ENCODE results near the gene IRF4.

Gene IRF4

GRCh38 chr6:391559-392440 is at the start of gene IRF4:
TSS of gene IRF4 (plus strand) at chr6:391752. CDS start at chr6:393153, 1,401 bp downstream.
- TF ChIP-seq JUND (IDR thresholded peaks at IDR 0.05; ENCODE audit: low read depth), result no peak
- in situ Hi-C loops (cut with HindIII; ENCODE audit: low pct_unique_long_range_greater_than_20kb, low sequenced_read_pairs), result no loop called here
- no peak for DNase-seq (ENCODE audit: low read depth in 1 of 2, low spot score in 1 of 2)

GRCh38 chr6:341914-342831 is 49.4 kb upstream of the IRF4 start:
- no peak for TF ChIP-seq JUND (IDR thresholded peaks at IDR 0.05; ENCODE audit: low read depth)
- DNase-seq (ENCODE audit: low read depth in 1 of 2, low spot score in 1 of 2), result no peak
- in situ Hi-C loops (cut with HindIII; ENCODE audit: low pct_unique_long_range_greater_than_20kb, low sequenced_read_pairs), result no loop called here

GRCh38 chr6:342832-343179 is 48.7 kb upstream of the IRF4 start:
- TF ChIP-seq JUND (IDR thresholded peaks at IDR 0.05; ENCODE audit: low read depth), result no peak
- in situ Hi-C loops (cut with HindIII; ENCODE audit: low pct_unique_long_range_greater_than_20kb, low sequenced_read_pairs), result no loop called here
- DNase-seq (ENCODE audit: low read depth in 1 of 2, low spot score in 1 of 2), result no peak

GRCh38 chr6:343226-343935 is 48.2 kb upstream of the IRF4 start:
- TF ChIP-seq JUND (IDR thresholded peaks at IDR 0.05; ENCODE audit: low read depth), result no peak
- in situ Hi-C loops (cut with HindIII; ENCODE audit: low pct_unique_long_range_greater_than_20kb, low sequenced_read_pairs), result no loop called here
- DNase-seq (ENCODE audit: low read depth in 1 of 2, low spot score in 1 of 2), result no peak

GRCh38 chr6:343960-344815 is 47.4 kb upstream of the IRF4 start:
- no peak for DNase-seq (ENCODE audit: low read depth in 1 of 2, low spot score in 1 of 2)
- in situ Hi-C loops (cut with HindIII; ENCODE audit: low pct_unique_long_range_greater_than_20kb, low sequenced_read_pairs), result no loop called here
- TF ChIP-seq JUND (IDR thresholded peaks at IDR 0.05; ENCODE audit: low read depth), result no peak

- in situ Hi-C loops (cut with HindIII; ENCODE audit: low pct_unique_long_range_greater_than_20kb, low sequenced_read_pairs), result no loop called here
- no peak for DNase-seq (ENCODE audit: low read depth in 1 of 2, low spot score in 1 of 2)
- TF ChIP-seq JUND (IDR thresholded peaks at IDR 0.05; ENCODE audit: low read depth), result no peak
These were observed 46.7 kb upstream of the IRF4 start for GRCh38 chr6:344816-345340.

GRCh38 chr6:345747-346385 is 45.7 kb upstream of the IRF4 start:
- TF ChIP-seq JUND (IDR thresholded peaks at IDR 0.05; ENCODE audit: low read depth), result no peak
- in situ Hi-C loops (cut with HindIII; ENCODE audit: low pct_unique_long_range_greater_than_20kb, low sequenced_read_pairs), result no loop called here
- DNase-seq (ENCODE audit: low read depth in 1 of 2, low spot score in 1 of 2), result no peak

- in situ Hi-C loops (cut with HindIII; ENCODE audit: low pct_unique_long_range_greater_than_20kb, low sequenced_read_pairs), result no loop called here
- no peak for DNase-seq (ENCODE audit: low read depth in 1 of 2, low spot score in 1 of 2)
- TF ChIP-seq JUND (IDR thresholded peaks at IDR 0.05; ENCODE audit: low read depth), result no peak
These were observed 45.0 kb upstream of the IRF4 start for GRCh38 chr6:346386-347030.

- in situ Hi-C loops (cut with HindIII; ENCODE audit: low pct_unique_long_range_greater_than_20kb, low sequenced_read_pairs), result no loop called here
- no peak for TF ChIP-seq JUND (IDR thresholded peaks at IDR 0.05; ENCODE audit: low read depth)
- no peak for DNase-seq (ENCODE audit: low read depth in 1 of 2, low spot score in 1 of 2)
These were observed 44.3 kb upstream of the IRF4 start for GRCh38 chr6:347232-347631.

GRCh38 chr6:347951-348859 is 43.3 kb upstream of the IRF4 start:
- DNase-seq (ENCODE audit: low read depth in 1 of 2, low spot score in 1 of 2), result no peak
- in situ Hi-C loops (cut with HindIII; ENCODE audit: low pct_unique_long_range_greater_than_20kb, low sequenced_read_pairs), result no loop called here
- TF ChIP-seq JUND (IDR thresholded peaks at IDR 0.05; ENCODE audit: low read depth), result no peak
